ENCODE data around the gene SLC26A3. TPM values are rescaled to one million over a fixed set of nuclear protein-coding genes. Genes with fewer than 3 reads are reported as not detected.

SLC26A3 gene
- total and polyA plus RNA-seq, 2 of the 8 experiments (the other 6 are each of a cell fraction or from before 2014, with no cell fraction given): not detected

- H3K56ac ChIP-seq (replicated peaks; ENCODE audit: insufficient read length, low read depth, low read length): no peak overlapping the region
- no peaks in the 10 kb centered on the region for H3K9me3 ChIP-seq (ENCODE audit: insufficient read depth in 2 of 2, low read depth in 1 of 2, low read length in 1 of 2)
- no peaks in the 10 kb centered on the region for H4K20me1 ChIP-seq (replicated peaks in 1 of 2; ENCODE audit: control insufficient read depth in 1 of 2, insufficient read depth in 2 of 2, low read length in 2 of 2)
- H2BK20ac ChIP-seq (ENCODE audit: low read length): no peak overlapping the region
- no peak overlapping the region for H2BK12ac ChIP-seq (ENCODE audit: low read depth, low read length)
- no peaks in the 10 kb centered on the region for H3K23me2 ChIP-seq (ENCODE audit: low read depth, low read length)
- no peak overlapping the region for H2AK5ac ChIP-seq (ENCODE audit: low read depth, low read length)
- H3K14ac ChIP-seq (ENCODE audit: insufficient read length): no peak overlapping the region
- FAIRE-seq (no peak), DNase-seq (ENCODE audit: low read depth in 1 of 2, low spot score in 2 of 2) (no peak)
- H3K36me3 ChIP-seq (ENCODE audit: control insufficient read depth in 2 of 4, insufficient read depth in 4 of 4, low read length in 3 of 4): no peaks in the 10 kb centered on the region
- WGBS, 2 experiments (ENCODE audit: extremely low coverage in 1 of 2, insufficient coverage in 1 of 2, insufficient read length in 1 of 2, insufficient replicate concordance in 2 of 2, low coverage in 1 of 2, low lambda C conversion rate in 2 of 2, missing lambda C conversion rate in 1 of 2): 100% methylated on average over 2 of the region's 2 CpGs; no CpG with 5 or more reads in 1 of the 2 experiments
- no peak overlapping the region for H2BK5ac ChIP-seq (ENCODE audit: low read depth, low read length)
- H4K91ac ChIP-seq (replicated peaks; ENCODE audit: insufficient read length, low read length): no peak overlapping the region
- no peak overlapping the region for H4K8ac ChIP-seq (ENCODE audit: extremely low read depth, insufficient read depth, low read length)
- no peak overlapping the region for H3K4ac ChIP-seq (replicated peaks; ENCODE audit: insufficient read length, low read depth, low read length)
- H2AFZ ChIP-seq (ENCODE audit: low read length): no peak overlapping the region
- no peak overlapping the region for H3K4me3 ChIP-seq (ENCODE audit: extremely low read depth in 1 of 4, insufficient read depth in 2 of 4, low read depth in 3 of 4, low read length in 4 of 4)
- ChIA-PET POLR2A (ENCODE audit: partially characterized antibody) (interaction anchor here (1.1 kb wide), 1 partner anchor 20 kb away, joined by 5 read pairs; no protein-coding TSS in a partner anchor), CTCF (ENCODE audit: partially characterized antibody) (interaction anchor here (0.6 to 3.0 kb wide), 8 partner anchors 9 to 260 kb away, joined by 3 to 19 read pairs (median 3); partner anchors contain the start of gene SLC26A4)
- no peaks in the 10 kb centered on the region for H3K27me3 ChIP-seq (replicated peaks in 1 of 4; ENCODE audit: control insufficient read depth in 3 of 4, extremely low read depth in 1 of 4, insufficient read depth in 3 of 4, low read length in 3 of 4)
- no peak overlapping the region for H3K9ac ChIP-seq (replicated peaks in 1 of 4; ENCODE audit: extremely low read depth in 1 of 4, low read depth in 3 of 4, low read length in 3 of 4)
- H3K23ac ChIP-seq (ENCODE audit: insufficient read length): no peak overlapping the region
- H3K18ac ChIP-seq (ENCODE audit: extremely low read depth, low read length): no peak overlapping the region
- H2BK120ac ChIP-seq (replicated peaks; ENCODE audit: low read depth, low read length): no peak overlapping the region
- no peaks in the 10 kb centered on the region for H3K4me1 ChIP-seq (replicated peaks in 1 of 4; ENCODE audit: control insufficient read depth in 3 of 4, insufficient read depth in 4 of 4, low read length in 3 of 4)
- no peaks in the 10 kb centered on the region for H3K79me1 ChIP-seq (ENCODE audit: low read depth, low read length)
- no peak overlapping the region for H3K27ac ChIP-seq (ENCODE audit: low read depth, low read length)
- H4K5ac ChIP-seq (ENCODE audit: insufficient read length, low read depth, low read length): no peak overlapping the region
- no peaks in the 10 kb centered on the region for H3K79me2 ChIP-seq (ENCODE audit: control insufficient read depth in 1 of 2, insufficient read depth in 2 of 2, low read length in 2 of 2)
- H3K4me2 ChIP-seq (ENCODE audit: insufficient read depth in 1 of 2, low read depth in 2 of 2, low read length in 2 of 2): no peak overlapping the region
- no peak overlapping the region for H2BK15ac ChIP-seq (ENCODE audit: low read length)
- TF ChIP-seq GABPA (IDR thresholded peaks at IDR 0.05; ENCODE audit: borderline replicate concordance, insufficient read depth, low read length): no peak
- TF ChIP-seq CREB1 (IDR thresholded peaks at IDR 0.05): no peak
- no peak for TF ChIP-seq KDM4A (IDR thresholded peaks at IDR 0.05; ENCODE audit: low read depth, low read length, severe bottlenecking)
- TF ChIP-seq USF2 (IDR thresholded peaks at IDR 0.05; ENCODE audit: low read length): no peak
- no peak for TF ChIP-seq SIX5 (IDR thresholded peaks at IDR 0.05; ENCODE audit: low read depth, low read length)
- no peak for TF ChIP-seq BACH1 (IDR thresholded peaks at IDR 0.05; ENCODE audit: low read length)
- no peak for TF ChIP-seq SP2 (IDR thresholded peaks at IDR 0.05; ENCODE audit: low read length)
- no peak for TF ChIP-seq SUZ12 (IDR thresholded peaks at IDR 0.05; ENCODE audit: low read length)
- no peak for TF ChIP-seq RBBP5 (IDR thresholded peaks at IDR 0.05; ENCODE audit: borderline replicate concordance, low read depth, low read length)
Observed at GRCh38 chr7:107723255-107723654, 79.8 kb downstream of the SLC26A3 start.
